K562 (cell line): ENCODE results near the gene ABCD3. TPM values are rescaled to one million over a fixed set of nuclear protein-coding genes. Genes with fewer than 3 reads are reported as not detected.

ENCODE experiments used
- BACH1 ChIP-seq: fragments of 200-800 bp; sonication (Bioruptor generic); IDR thresholded peaks from 2 replicates; pipeline ENCODE4 v1.6.1; 2016; ENCODE audit warnings: missing genetic modification characterization, missing compliant biosample characterization
- CBX1 ChIP-seq: sonication (generic); IDR thresholded peaks from 2 replicates; pipeline ENCODE4 v1.6.1; 2016; ENCODE audit warnings: antibody characterized with exemption, low read depth, mild to moderate bottlenecking
- JUND ChIP-seq, 2 experiments: IDR thresholded peaks; 2 replicates in 1 of 2; 3 replicates in 1 of 2; pipeline ENCODE4 v1.6.1; 2011; ENCODE audit warnings: borderline replicate concordance in 2 of 2, low read depth in 2 of 2, low read length in 2 of 2, improper control_type of control experiment in 1 of 2, missing biosample characterization in 1 of 2, missing genetic modification characterization in 1 of 2, missing genetic modification reagents in 1 of 2
- SMARCA4 ChIP-seq: fragments of 450-650 bp; IDR thresholded peaks from 2 replicates; pipeline ENCODE4 v1.6.1; 2016
- TAL1 ChIP-seq: fragments of 450-650 bp; IDR thresholded peaks from 2 replicates; pipeline ENCODE4 v1.6.1; 2016; ENCODE audit warnings: mild to moderate bottlenecking
- ZNF583 ChIP-seq: fragments of 250-450 bp; sonication (Bioruptor Pico); IDR thresholded peaks from 2 replicates; pipeline ENCODE4 v1.4.0; 2020
- polyA plus RNA-seq, 8 experiments: library from polyadenylated mRNA; depleted of rRNA in 4 of 8; stranded (reverse) in 5 of 8; unstranded in 3 of 8; fragments of >200 nt; fragmentation: Nextera tagmentation in 2 of 8; fragmentation: Illumina TruSeq in 1 of 8; extraction: Ambion mirVana in 2 of 8; extraction: Trizol in 1 of 8; gene quantifications; 2 replicates each; pipeline versions ENCODE4 v1.2.1 to v1.2.3, GENCODE V29; 2011 to 2014; ENCODE audit warnings: inconsistent platforms in 1 of 8, missing spikeins in 1 of 8
- total RNA-seq, 7 experiments: library from RNA; depleted of rRNA in 6 of 7; stranded (reverse); fragments of >200 nt in 6 of 7; fragmentation: Illumina TruSeq in 2 of 7; extraction: Trizol in 2 of 7; gene quantifications; 2 replicates each; pipeline versions ENCODE4 v1.2.1 to v1.2.3, GENCODE V29; 2011 to 2021; ENCODE audit warnings: low replicate concordance in 1 of 7
- TF ChIP-seq, protein P1 (sequence below): fragments of 450-650 bp; formaldehyde crosslinking; IDR thresholded peaks from 2 replicates; pipeline ENCODE4 v1.4.0; 2022; ENCODE audit warnings: mild to moderate bottlenecking, moderate library complexity

The ABCD3 gene
- total and polyA plus RNA-seq, 9 of the 15 experiments (the other 6 are each of a cell fraction or from before 2014, with no cell fraction given), result 11.0 to 30.7 (median 15.5) TPM

DNA sequence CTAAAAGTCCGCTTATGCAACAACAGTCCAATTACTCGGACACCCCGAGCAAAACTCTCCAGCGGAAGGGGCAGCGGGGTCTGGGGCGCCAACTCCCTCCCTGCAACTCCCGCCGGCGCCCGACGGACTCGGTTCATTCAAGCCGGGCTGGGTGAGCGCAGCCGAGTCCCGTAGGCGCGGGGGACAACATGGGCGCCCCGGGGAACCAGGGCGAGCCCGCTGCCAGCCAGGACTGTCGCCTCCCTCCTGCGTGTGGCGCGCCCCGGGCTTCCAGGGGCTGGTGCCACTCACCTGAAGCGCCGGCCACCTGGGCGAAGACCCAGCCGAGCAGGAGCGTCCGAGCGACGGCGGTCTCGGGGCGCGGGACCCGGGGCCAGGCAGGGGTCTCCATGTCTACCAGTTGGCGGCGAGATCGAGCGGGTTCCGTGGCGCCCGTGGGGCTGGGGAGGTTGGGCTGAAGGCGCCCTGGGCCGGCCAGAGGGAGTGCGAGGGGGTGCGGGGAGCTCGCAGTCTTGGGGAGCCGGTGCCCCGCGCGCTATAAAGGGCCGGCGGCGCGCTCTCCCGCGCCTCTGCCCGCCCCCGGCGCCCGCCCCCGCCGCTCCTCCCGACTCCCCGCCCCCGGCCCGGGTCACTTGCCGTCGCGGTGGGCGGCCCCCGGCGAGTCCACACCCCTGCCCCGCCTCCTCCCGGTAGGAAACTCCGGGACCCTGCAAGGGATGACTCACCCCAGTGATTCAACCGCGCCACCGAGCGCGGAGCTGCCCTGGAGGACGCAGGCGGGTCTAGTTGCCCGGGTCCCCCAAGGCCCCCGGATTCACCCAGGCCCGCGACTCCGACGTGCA, 123.3 kb downstream of the ABCD3 start, which contains the start of gene F3 (continued):
- TF ChIP-seq, protein P1, sequence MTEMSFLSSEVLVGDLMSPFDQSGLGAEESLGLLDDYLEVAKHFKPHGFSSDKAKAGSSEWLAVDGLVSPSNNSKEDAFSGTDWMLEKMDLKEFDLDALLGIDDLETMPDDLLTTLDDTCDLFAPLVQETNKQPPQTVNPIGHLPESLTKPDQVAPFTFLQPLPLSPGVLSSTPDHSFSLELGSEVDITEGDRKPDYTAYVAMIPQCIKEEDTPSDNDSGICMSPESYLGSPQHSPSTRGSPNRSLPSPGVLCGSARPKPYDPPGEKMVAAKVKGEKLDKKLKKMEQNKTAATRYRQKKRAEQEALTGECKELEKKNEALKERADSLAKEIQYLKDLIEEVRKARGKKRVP, result no peak
- no peak for TF ChIP-seq ZNF583 (CRISPR knock-in tag)
- TF ChIP-seq BACH1, result no peak
- TF ChIP-seq SMARCA4, result peak; percentile 56
- no peak for TF ChIP-seq TAL1
- no peak for TF ChIP-seq CBX1
- peak; percentile 92 for TF ChIP-seq JUND (IDR thresholded peaks at IDR 0.05; ENCODE audit: borderline replicate concordance, low read depth, low read length)
- TF ChIP-seq JUND (tag; IDR thresholded peaks at IDR 0.05; ENCODE audit: borderline replicate concordance, low read depth, low read length), result peak; percentile 87; the same call in 1 of the 3 replicates
- TF ChIP-seq, all 486 proteins: peak for 13
